Colon (tissue), 2 donors: ENCODE data around the gene OTUB2.

Source experiments
- FAIRE-seq: peaks from 2 replicates; lab custom pipeline; 2012; peaks lifted over from hg19 to GRCh38; lab: Jason Lieb, UNC
- donor health status: control.
- donor health status: control.

OTUB2 gene

DNA sequence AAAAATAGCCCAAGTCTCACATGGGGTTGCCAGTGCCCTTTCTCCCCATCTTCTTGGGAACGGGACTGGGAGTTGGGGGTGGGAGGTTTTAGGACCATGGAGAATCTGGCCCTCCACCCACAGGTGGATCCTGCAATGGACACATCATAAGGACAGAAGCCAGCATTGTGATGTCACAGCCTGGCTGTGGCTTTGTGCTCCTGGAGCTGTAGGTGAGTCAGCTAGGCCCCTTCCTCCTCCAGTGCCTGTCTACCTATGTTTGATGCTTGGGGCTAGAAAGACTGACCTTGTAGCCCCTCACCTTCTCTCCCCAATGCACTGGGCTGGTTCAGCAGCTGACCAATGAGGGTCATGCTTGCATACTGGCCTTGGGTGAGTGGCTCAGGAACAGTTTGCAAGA is 29.1 kb upstream of the OTUB2 start, which contains the start of gene CCDC197:
TSS of gene CCDC197 (plus strand) at position 220 of the 400 bp plus-strand sequence. CDS start 831 bp downstream, outside the sequence.
- FAIRE-seq = no peak

DNA sequence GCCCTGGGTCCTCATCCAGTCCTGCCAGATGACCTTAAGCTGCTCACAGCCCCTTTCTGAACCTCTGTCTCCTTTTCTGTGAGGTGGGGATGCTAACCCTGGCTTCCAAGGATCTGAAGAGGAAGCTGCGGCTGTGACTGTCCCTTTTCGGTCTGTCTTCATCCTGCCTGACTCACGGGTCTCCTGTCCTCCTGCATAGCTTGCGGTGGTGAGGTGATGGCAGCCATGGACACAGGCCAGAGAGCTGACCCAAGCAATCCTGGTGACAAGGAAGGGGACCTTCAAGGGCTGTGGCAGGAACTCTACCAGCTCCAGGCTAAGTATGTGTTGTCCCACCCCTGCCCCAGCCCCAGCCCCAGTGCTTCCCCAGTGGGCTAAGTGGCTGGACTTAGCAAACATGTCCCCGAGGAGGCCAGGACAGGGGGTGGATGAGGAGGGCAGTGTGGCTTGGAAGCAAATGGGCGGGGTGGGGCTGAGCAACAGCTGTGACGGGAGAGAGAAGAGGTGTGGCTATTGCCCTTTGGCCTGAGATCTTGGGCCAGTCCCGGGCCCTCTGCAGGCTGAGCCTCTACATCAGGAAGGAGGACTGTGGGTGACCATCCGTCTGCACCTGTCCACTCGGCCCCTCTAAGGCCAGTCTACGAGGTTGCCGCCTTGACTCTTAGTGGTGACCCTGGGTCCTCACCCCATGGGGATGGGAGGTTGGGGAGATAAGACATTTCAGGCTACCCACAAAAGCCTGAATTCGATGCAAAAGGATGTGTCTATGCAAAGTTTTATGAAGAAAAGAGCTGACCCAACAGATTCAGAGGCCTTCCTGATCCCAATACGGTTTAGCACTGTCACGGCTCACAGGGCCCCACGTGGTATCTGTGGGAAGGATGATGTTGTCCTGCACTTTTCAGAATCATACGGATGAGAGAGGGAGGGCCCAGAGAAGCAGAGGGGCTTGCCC is 27.9 kb upstream of the OTUB2 start:
- no peak for FAIRE-seq

DNA sequence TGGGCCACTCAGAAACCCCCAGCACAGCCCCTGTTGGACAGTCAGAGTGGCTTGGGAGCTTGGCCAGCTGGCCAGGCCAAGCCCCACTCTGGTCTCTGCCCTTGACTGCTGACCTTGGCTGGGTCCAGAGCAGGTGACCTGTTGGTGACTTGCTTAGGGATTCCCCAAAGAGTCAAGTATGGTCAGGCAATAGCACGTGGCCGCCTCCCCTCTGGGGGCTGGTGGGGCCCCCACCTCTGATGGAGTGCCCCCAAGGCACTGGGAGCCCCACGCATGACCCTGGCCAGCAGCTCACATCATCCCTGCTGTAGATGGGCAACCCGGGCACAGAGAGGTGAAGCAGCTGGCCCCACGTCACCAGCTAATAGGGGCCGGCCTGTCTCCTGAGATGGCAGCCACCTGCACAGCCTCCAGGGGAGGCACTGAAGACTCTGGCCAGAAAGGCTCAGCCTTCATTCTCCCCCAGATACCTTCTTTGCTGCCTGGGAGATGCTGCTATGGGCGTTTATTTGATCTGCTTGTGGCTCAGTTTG is 27.2 kb upstream of the OTUB2 start:
- FAIRE-seq = no peak

DNA sequence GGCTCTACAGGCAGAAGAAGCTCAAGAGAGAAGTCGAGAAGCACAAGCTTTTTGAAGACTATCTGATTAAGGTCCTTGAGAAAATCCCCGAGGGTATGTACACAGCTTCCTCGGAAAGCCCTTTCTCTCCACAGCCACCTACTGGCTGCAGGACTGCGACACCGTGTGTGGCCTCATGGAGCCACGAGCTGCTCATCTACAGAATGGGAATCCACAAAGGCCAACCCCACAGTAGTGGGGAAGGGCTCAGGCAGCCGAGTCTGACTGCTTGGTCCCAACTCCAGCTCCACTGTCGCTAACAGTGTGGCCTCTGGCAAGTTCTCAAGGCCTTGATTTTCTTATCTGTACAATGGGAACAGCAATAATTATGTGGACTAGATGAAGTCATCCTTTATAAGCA is 26.6 kb upstream of the OTUB2 start:
- no peak for FAIRE-seq

DNA sequence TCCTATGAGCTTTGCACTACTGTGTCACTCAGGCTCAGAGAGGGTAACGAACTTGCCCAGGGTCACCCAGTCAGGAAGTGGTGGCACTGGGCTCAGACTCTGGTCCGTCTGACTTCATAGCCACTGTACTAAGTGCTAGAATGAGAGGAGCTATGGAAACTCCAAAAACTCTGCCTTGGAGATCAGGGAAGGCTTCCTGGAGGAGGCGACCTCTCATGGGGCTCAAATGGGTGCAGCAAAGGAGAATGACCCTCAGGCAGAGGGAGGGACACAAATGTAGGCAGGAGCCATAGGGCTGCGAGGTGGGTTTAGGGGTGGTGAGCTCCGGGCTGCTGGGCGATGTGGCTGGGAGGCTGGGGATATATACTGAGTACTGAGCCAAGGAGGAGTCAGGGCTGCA is 25.9 kb upstream of the OTUB2 start:
- no peak for FAIRE-seq

DNA sequence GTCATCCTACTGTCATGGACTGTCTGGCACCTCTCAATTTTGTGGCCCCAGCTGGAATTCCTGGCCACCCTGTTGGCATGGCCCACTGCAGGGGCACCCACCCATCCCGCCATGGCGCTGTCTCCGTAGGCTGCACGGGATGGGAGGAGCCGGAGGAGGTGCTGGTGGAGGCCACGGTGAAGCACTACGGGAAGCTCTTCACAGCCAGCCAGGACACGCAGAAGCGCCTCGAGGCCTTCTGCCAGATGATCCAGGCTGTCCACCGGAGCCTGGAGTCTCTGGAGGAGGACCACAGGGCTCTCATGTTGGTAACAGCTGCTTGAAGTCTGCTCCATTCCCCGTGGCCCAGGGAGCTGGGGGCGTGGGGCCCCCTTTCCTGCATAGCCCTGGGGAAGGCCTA is 25.1 kb upstream of the OTUB2 start:
- FAIRE-seq = no peak

DNA sequence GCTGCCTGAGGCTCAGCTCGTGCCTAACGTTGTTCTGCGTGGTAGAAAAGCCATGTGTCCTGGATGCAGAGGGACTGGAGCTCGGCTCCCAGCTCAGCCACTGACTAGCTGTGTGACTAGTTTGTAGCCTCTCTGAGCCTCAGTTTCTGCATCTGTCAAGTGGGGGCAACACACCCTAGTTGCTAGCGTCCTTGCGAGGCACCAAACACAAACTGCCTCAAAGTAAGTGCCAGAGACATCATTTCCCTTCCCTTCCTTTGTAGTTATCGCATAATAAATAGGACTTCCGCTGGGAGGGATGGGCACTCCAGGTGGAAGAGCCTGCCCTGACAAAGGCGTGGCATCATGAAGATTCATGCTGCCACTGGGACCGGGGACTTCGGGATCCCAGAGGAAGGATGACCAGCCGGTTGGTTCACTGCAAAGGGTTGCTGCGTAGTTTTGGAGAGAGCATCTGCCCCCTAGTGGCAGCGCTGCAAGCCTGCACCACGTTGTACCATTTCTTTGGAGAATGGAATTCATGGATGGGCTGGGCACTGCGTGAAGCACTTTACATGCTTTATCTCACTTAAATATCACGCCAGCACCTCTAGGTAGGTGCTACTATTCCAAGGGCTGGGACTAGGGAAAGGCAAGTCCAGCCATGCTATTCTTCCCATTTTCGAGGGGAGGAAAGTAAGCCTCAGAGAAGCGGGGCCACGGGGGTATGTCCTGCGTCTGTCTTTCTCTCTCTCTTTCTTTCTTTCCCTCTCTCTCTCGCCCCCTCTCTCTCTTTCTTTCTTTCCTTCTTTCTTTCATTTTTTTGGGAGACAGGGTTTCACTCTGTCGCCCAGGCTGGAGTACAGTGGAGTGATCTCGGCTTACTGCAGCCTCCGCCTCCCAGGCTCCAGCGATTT is 24.4 kb upstream of the OTUB2 start:
- no peak for FAIRE-seq

DNA sequence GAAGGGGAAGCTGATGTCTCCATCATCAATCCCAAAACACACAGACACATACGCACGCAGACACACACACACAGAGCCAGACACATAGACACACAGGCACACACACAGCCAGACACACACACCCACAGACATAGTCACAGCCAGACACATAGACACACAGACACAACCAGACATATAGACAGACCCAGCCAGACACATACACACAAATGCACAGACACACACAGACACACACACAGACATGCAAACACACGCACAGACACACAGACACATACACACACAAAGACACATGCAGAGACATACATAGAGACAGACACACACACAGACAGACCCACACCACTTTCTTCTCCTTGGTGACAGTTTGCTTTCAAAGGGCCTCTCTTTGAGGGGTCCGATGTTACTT is 22.7 kb upstream of the OTUB2 start:
- FAIRE-seq = no peak

DNA sequence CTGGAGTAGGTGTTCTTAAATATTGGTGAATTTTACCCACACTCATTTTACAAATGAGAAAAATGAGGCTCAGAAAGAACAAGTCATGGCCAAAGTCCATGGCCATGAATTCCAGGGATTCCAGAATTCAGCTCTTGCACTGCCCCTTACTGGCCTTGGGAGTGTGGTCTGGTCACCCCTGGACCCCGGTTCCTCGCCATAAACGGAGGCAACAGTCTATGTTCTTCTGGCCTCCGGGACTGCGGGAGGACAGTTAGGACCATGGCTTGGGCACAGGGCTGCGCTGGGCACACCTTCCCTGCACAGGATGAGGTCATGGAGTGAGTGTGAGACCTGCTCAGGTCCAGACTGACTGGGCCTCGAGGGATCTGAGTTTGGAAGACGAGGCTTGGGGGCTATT is 22.1 kb upstream of the OTUB2 start:
- no peak for FAIRE-seq

DNA sequence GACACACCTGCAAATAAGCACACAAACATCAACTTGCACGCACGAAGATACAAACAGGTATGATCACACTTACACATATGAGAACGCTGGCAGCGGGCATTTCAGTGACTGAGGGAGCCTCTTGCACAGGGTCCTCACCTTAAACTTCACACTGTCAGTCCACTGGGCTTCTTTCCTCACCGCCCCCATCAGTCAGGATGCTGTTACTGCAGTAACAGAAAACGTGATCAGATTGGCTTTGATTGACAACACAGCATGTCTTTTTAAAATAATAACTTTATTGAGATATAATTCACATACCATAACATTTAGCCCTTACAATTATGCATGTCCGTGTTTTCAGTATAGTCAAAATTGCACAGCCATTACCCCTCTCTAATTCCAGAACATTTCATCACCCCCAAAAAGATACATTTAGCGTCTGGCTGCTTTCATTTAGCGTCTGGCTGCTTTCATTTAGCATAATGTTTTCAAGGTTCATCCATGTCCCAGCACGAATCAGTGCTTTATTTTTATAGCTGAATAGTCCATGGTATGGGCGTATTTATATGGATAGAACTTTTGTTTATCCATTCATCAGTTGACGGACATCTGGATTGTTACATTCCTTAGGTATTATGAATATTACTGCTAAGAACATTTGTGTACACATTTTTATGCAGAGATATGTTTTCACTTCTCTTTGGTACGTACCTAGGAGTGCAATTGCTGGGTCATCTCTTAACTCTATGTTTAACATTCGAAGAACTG is 20.6 kb upstream of the OTUB2 start:
- FAIRE-seq = no peak

DNA sequence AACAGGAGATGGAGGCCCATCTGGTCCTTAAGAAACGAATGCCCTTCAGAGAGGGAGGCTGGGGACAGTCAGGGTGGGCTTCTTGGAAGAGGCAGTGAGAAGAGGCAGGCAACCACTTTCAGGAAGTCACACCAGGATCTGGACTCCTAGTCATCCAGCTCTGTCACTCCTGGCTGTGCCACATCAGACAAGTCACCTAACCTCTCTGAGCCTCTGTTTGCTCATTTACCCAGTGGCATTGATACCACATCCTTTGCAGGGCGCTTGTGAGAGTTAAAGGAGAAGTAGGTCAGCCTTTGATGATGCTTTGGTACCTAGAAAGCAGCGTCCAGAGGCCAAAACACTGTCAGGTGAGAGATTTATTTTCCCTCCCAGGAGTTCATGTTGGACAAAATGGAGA is 17.9 kb upstream of the OTUB2 start:
- FAIRE-seq = no peak

DNA sequence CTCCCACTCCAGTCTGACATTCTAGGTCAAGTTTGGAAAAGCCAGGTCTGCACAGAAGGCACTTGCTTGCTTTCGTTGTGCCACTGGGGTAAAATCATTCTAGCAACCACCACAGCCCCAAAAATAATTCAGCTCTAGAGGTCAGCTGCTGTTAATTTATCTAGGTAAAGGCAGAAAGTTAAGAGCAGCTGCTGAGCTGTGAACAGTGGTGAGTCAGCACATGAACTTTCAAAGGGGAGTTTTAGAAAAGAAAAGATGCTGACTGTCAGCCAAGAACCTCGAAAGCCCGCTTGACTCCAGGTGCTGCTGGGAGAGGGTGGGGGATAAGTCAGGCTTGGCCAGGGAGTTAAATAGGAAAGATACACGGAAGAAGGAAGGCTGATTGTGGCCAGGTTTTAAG is 16.4 kb upstream of the OTUB2 start:
- no peak for FAIRE-seq

DNA sequence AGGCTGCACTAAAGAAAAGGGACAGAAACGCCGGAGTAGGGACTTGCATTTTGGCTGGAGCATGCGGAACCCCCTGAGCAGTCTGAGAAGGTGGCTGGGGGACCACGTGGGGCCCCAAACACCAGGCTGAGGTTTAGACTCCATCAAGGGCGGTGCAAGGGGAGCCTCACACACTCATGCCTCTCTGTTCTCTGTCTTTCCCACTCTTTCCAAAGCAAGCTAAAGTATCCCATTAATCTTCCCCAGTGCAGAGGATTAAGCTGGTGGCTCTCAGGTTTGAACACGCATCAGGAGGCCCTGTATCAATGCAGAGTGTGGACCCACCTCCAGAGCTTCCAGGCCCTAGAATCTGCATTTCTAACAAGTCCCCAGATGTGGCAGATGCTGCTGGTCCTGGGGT is 15.5 kb upstream of the OTUB2 start:
- FAIRE-seq = no peak

DNA sequence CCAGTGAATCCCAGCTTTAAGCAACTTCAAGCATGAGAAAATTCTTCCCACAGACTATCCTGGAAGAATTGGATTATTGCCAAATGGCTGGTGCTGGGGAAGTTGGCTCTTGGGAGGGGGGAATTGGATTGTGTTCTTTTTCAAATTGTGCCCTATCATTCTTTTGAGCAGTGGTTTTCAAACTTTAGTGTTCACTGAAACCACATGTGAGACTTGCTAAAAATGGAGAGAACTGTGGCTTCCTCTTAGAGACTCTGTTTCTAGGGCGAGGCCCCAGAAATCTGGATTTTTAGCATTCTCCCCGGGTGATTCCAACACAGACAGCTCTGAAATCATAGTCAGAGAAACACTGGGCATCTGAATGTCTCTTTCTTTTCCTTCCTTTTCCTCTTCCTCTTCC is 14.3 kb upstream of the OTUB2 start:
- no peak for FAIRE-seq

DNA sequence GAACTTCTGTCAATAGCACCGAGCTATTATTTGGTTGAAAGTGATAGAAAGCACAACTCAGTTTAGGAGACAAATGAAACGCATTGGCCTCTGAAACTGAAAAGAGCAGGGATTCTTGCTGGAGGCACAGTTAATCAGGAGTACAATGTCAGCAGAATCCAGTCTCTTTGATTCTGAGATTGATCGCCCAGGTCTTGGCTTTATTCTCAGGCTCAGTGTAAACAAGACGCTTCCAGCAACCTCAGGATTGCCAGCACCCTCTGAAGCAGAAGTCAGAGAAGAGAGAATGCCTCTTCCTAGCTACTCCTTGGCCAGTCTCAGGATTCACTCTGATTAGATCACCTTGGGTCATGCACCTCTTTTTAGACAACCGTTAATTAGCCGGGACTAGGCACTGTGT is 11.8 kb upstream of the OTUB2 start:
- no peak for FAIRE-seq

DNA sequence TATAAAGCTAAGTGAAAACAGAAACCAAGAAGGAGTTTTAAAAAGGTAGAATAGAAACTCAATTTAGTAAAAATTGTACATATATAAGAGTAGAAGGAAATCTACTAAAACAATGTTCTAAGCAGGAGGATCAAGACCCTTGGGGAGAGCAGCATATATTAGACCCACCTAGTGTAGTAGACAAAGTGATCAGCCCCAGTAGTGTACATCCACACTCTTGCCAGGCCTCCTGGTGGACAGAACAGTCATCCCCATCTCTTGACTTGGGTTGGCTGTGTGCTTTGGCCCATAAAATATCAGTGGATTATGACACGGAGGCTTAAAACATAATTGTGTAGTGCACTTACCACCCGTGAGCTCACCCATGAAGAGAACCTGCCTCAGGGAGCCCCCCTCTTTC is 10.9 kb upstream of the OTUB2 start:
- no peak for FAIRE-seq

DNA sequence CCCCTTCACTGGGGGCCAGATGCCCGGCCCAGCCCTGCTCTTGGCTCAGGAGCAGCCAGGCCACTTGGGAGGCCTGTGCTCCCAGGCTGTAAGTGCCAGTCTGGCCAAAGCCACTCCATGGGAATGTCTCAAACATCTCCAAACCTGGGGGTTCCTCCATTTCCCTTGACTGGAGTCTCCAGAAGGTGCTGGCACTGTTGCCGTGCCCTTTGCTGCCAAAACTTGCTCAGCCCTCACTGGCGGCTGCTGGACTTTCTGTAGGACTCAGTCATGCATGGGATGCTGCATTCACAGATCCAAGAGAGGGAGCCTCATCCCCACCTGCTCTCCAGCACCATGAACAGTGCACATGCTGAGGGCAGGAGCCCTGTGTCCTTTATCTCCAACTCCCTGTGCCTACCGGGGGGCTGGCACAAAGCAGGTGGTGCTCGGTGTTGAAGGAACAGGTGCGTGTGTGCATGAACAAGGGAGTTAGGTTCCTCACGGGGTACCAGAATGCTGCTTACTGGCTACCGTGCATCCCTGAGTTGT is 9.6 kb upstream of the OTUB2 start:
- no peak for FAIRE-seq

DNA sequence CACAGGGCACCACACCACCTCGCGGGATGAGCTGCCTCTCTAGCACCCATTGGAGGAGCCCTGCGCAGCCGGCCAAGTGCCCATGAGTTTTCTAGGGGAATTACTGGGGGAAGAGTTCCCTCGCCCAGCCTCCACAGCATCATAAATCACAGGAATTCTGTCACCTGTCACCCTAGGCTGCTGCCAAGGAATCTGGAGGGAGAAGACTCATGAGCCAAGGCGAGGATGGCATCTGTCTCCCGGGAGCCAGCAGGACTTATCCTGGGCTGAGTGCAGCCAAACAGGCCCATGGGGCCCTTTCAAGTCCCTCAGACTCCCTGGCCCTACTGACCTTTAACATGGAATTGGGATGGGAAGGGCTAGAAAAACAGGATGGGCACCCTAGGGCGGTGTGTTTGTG is 7.8 kb upstream of the OTUB2 start:
- no peak for FAIRE-seq

DNA sequence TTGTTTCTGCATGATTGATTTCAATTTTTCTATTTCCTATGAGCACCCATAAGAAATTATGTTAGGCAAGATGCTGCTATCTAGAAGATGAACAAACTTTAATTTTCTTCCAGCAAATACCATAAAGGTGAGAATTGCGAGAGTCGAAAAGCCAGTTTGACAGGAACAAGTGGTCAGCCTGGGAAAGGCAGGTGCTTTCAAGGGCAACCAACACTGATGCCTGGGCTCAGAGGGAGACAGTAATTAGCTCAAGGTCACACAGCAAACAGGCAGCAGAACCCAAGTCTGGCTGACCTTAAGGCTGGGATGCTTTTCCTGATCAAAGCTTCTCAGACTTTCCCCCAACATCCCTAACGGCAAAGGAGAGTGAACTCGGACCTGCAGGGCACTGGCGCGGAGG is 6.8 kb upstream of the OTUB2 start:
- no peak for FAIRE-seq

DNA sequence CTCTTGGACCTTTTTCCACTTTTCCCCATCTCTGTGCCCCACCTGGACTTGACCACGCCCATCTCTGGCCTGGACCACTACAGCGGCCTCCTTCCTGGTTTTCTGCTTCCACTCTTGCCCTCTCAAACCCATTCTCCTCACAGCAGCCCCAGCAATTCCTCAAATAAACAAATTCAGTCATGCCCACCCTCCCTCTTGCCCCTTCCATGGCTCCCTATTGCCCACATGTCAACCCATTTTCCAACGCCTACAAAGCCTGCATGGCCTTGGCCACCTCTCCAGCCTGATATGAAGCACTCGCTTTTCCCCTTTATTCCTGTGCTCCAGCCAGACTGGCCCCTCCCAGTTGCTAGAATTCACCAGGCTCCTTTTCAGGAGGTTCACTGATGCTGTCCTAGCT is 5.9 kb upstream of the OTUB2 start:
- FAIRE-seq = no peak

DNA sequence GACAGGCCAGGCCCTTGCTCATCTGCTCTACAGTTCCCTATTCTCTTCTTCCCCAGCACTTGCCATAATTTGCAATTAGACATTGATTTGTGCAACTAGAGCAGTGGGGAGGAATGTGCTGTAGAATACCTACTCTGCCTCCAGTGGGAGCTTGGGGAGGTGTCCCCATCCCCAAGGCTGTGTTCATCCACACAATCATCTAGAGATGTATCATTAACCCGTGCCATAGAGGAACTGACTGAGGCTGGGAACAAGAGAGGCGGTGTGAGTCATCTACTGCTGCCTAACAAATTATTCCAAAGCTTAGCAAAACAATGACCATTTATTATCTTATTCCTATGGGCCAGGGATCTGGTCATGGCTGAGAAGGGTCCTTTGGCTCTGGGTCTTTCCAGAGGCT is 5.1 kb upstream of the OTUB2 start:
- FAIRE-seq = no peak
